NOMO-1 (cell line): ENCODE measurements around the gene MTAP.

Experiments used
- DNase-seq, 2 experiments: peaks; one replicate each; lab custom pipeline; 2025; ENCODE audit not compliant: unreplicated experiment in 2 of 2; lab: John Stamatoyannopoulos, UW

The MTAP gene

DNA sequence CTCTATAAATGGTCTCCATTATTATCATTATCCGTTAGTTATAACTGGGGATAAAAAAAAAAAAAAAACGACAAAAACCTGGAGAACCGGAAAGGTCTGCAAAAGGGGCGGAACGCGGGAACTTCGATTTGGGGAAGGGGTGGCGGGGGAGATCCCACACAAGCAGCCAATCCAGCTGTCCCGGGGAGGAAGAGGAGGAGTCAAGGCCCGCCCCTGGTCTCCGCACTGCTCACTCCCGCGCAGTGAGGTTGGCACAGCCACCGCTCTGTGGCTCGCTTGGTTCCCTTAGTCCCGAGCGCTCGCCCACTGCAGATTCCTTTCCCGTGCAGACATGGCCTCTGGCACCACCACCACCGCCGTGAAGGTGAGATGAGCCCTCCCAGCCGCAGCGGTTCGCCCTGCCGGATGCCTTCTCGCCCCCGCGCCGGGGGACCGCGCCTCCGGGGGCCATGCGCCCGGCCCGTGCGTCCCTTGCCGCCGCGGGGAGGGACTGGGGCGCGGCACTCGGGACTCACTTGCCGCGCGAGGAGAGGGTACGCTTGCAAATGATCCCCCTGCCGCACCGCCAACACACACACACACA lies at the start of gene MTAP:
Gene MTAP, plus strand, starts transcription at position 219 of the 583 bp plus-strand sequence. Its CDS starts 113 bp downstream, at position 332.
- no peak for DNase-seq

DNA sequence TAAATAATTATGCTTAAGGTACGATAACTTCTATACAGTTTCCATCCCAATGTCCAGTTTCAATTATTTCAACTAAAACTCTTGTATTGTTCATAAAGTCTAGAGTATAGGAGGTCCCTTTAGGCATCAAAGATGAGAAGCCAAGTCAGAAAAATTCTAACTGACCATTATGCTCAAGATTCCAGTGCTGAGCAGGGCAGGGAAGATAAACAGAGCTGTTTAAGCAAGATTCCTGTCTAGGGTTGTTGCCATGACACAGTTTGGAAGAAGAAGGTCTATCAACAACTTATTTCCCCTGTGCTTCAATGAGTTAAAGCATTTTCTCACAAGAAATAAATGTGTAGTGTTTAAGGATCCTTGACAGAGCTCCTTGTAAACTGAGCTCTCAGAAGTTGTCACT lies 48.9 kb upstream of the MTAP start:
- no peak for DNase-seq

DNA sequence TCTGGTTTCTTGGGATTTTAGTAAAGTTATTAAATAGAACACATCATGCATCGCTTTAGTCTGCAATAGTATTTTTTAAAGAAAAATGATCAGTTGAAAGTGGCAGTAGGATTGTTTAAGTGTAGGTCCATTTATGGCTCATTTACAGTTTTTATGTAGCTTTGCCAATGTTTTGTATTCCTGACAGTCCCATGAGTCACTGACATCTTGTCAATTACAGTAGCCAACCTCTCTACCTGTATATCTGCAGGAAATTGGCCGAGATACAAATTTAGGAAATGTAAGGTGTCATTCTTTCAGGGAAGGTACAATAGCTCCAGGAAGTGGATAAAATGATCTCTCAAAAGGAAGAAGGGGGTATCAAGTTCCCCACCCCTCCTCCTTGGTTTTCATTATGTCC lies 47.7 kb upstream of the MTAP start:
- no peak for DNase-seq

DNA sequence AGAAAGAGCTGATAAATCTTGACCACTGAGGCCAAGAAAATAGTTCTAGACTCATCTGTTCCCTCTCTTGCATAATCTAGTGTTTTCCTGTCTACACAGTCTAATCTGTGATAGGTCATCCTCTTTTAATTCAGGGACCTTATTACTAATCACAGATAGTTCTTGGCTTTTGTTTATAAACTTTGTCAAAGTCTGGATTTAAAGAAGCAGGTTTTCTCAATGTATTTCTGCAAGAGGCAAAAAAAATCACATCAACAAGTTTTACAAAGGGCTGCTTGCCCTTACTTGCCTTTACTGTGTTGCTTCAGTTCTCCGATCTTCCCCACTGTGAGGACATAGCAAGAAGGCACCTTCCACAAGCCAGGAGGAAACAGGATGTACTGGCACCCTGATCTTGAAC lies 43.9 kb upstream of the MTAP start:
- DNase-seq = no peak

GRCh38 chr9:21761309-21761901 lies 41.0 kb upstream of the MTAP start:
- DNase-seq = no peak

GRCh38 chr9:21762064-21762463 lies 40.4 kb upstream of the MTAP start:
- DNase-seq = no peak

DNA sequence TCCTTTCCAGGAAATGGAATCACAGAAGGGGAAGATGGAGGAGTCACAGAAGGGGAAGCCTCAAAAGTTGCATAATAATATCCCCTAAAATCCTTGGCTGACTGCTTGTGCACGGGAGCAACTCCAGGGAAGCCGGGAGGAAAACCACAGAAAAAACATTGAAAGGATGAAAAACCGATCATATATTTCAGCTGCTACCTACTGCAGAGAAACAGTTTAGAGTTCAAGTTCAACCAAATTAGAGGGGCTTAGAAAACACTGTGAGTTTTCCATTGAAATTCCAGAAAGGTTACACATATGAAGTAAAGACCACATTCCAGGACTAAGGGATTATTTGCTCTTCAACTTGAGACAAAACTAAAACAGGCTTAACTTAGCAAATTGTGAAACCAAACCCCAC lies 37.6 kb upstream of the MTAP start:
- DNase-seq = no peak

DNA sequence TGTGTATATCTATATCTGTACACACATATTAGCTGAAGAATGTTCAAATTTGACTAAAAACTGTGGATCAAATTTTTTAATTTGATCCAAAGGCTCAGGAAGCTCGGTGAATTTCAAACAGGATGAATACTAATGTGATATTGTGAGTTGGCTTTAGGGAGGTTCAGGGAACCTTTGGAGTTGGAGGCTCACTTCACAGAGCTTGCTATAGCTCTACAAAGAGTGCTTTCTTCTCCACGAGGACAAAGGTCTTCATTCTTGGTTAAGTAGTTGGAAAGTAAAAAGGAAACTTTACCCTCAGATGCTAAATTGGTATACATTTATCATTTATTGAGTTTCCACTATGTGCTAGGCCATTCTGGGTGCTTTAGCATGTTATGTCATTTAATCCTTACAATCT lies 36.3 kb upstream of the MTAP start:
- no peak for DNase-seq

- DNase-seq = no peak
Observed at GRCh38 chr9:21770871-21771560, 31.4 kb upstream of the MTAP start.

DNA sequence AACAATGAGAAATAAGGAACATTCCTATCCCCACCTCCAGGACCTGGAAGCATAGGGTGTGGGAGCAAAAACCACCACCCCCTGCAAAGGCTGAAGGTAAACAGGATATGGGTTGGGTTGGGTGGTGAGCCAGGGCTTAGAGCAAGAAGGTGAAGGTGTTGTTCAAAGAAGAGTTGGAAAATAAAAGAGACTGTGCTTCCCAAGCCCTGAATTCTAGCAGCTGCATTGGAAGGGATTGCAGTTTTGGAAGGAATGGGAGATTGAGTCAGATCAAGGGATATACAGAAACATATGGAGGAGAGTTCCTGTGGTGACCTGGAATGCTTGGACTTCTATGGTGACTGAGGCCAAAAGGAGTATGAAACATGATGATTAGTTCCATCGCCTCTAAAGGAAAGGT lies 24.7 kb upstream of the MTAP start:
- no peak for DNase-seq

GRCh38 chr9:21778304-21778703 lies 24.1 kb upstream of the MTAP start:
- no peak for DNase-seq

DNA sequence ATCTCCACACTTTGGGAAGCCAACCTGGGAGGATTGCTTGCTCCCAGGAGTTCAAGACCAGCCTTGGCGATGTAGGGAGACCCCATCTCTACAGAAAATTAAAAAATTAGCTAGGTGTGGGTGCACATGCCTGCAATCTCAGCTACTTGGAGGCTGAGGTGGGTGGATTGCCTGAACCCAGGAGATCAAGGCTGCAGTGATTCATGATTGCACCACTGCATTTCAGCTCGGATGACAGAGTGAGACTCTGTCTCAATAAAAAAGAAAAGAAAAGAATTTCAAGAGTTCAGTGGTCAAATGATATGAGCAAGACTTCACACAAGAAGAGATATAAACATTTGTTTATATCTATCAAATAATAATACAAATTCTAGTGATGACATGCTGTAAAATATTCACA lies 23.0 kb upstream of the MTAP start:
- DNase-seq = no peak

- DNase-seq = no peak
Observed at GRCh38 chr9:21781656-21782055, 20.8 kb upstream of the MTAP start.

DNA sequence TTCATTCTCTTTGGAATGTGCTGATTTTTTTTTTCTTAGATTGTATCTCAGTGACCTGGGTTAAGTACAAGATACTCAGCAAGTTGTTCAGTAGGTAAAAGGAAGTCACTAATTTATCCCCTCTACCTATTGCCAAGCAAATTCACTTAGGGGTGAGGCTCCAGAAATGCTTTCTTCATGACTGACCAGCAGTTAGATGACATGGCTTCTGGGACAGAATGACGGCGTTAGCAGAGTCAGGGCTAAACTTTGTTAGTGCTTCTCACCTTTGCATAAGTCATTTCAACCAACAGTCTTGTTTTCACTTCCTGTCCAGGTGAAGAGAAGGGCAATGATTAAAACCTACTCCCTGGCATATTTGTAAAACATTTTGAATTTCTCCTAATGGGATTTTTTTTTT lies 20.2 kb upstream of the MTAP start:
- no peak for DNase-seq

- DNase-seq = no peak
Observed at GRCh38 chr9:21788752-21789151, 13.7 kb upstream of the MTAP start.

DNA sequence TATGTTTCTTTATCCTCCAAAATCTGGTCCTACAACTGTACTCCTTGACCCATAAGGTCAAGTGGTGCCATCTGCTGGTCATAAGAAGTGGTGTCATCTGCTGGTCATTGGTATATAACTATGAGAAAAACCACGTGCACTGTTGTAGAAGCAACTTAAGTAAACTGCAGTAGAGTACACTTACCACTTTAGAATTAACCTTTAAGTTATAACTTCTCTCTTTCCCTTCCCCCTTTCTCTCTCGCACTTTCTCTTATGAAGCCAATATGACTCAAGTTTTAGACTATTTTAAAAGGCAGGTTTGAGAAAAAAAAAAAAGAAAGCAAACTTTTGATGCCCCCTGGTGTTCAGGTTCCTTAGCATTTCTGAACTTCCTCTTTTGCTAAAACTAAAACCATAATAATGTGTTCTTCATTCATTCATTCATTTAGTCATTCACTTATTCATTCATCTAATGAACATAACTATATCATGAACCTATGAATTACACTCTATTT lies 12.8 kb upstream of the MTAP start:
- DNase-seq = no peak

DNA sequence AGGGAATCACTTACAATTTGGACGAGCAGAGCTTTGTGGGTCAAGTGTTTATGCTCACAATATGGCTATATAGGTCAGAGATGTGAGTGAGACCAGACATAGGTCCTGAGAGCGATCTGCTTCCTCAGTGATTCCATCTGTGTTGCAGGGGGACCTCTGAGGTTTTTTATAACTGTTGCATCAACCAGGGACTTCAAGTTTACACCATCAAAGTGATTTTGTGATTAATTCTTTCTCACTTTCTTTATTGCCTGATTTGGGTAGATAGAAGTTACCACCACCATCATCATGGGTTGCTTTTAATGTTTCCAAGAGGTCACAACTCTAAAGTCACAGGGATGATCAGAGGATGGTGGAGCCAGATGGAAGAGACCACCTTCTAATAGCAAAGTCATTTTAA lies 7.0 kb upstream of the MTAP start:
- DNase-seq = no peak

- no peak for DNase-seq
Observed at GRCh38 chr9:21796768-21797167, 5.7 kb upstream of the MTAP start.

DNA sequence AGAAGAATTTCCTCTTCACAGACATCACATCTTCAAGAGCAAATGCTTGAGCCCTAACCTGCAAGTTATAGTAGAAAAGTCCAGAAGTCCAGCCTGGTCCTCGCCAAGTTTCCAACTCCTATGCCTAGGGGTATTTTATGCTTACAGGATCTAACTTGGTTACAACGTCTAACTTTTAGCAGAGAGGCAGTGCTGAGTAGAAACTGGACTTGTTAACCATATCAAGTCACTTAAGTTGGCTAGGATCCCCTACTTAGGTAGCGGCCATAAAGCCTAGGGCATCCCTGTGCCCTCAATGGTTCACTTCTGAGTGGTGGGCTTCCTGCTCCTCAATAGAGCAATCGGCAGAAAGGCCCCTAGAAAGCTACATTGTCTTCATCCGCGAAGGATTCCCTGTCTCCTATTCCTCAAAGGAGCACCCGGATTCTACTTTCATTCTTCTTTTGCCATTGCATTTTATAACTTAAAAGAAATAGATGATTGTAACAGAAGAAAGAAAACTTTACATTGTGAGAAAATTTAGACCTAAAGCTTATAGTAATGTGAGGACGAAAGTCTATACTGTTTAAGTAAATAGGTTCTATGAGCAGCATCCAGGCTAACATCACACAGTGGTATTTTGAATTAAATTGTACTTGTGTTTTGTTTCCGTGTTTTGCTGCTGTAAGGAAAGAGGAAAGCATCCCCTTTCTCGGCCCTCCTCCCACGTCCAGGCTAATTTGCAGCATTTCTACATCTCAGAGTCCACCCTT lies 1.3 kb upstream of the MTAP start:
- no peak for DNase-seq

GRCh38 chr9:21801683-21802417 lies 586 bp upstream of the MTAP start:
- no peak for DNase-seq

- no peak for DNase-seq
Observed at GRCh38 chr9:21803649-21804048, 1.2 kb downstream of the MTAP start.
